Measurements from ENCODE around the gene LYSET.
"Not testable (repeated sequence)": the region's sequence is repeated elsewhere in the genome, so short reads cannot be mapped to it uniquely, and the experiment has no call there.

LYSET gene

DNA sequence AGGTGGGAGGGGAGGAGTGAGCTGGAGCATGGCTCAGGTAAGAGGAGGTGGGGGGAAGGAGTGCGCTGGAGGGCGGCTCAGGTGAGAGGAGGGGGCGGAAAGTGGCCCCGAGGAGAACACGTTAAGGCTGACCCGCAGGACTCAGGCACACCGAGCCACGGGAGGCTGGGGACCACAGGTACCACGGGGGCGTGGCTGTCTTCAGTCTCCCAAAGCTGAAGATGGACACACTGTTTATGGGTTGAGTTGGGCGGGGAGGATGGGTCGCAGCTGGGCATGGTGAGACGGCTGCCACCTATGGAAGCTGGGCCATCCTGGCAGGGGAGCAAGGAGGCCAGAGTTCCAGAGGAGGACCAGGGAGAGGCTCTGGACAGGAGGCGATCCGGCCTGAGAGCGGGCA is 45.4 kb downstream of the LYSET start:
- Histone ChIP-seq H3K4me1 (no peaks in the 10 kb centered on the region), H3K36me3 (peaks cover 35 to 48% (median 42%) of the 10 kb centered on the region in 11 experiments), H3K27me3 (no peaks in the 10 kb centered on the region), H3K4me3 (no peak overlapping the region), H3K4me2 (no peak overlapping the region), H3K27ac (no peak overlapping the region), H4K20me1 (no peaks in the 10 kb centered on the region; a peak in 1 of 22 replicates), H3K9ac (no peak overlapping the region), H3K9me3 (replicated peaks in 1 of 11) (peaks cover 0 to 5% (median 0%) of the 10 kb centered on the region in 11 experiments; a peak in 1 of 22 replicates)
- TF ChIP-seq Cebpa-rat (IDR thresholded peaks at IDR 0.05) = no peak

DNA sequence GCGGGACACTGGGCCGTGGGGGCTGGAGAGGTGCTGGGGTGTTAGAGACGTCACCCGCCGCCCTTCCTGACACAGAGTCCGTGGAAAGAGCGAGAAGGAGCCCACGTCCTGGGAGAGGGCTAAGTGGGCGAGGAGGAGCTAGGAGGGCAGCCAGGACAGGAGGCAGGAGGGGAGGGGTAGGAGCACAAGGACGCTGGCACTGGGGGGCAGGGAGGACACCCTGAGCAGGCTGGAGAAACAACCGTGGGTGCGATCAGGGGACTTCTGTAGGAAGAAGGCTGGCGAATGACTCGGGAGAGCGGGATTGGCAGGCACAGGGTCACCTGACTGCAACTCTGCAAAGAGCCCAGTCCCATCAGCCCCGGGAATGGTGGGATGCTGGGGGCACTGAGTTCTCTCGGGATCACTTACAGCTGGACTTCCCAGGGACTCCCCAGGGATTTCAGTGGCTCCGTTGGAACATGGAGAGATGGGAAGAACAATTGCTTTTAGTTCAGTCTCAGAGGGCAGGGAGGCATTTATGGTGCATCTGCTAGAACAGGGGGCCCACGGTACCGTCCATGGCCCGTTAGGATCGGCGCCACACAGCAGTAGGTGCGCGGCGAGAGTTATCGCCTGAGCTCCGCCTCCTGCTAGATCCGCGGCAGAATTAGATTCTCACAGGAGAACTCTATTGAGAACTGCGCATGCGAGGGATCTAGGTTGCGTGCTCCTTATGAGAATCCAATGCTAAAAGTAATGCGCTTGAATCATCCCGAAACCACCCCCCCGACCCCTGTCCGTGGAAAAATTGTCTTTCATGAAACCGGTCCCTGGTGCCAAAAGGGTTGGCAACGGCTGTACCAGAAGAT is 46.2 kb downstream of the LYSET start:
- Histone ChIP-seq H3K36me3 (peaks cover 26 to 40% (median 33%) of the 10 kb centered on the region in 11 experiments), H3K4me3 (no peak overlapping the region), H4K20me1 (no peaks in the 10 kb centered on the region; a peak in 1 of 22 replicates), H3K9ac (no peak overlapping the region), H3K27me3 (no peaks in the 10 kb centered on the region), H3K4me1 (no peaks in the 10 kb centered on the region), H3K9me3 (replicated peaks in 1 of 11) (peaks cover 0 to 5% (median 0%) of the 10 kb centered on the region in 11 experiments; a peak in 1 of 22 replicates), H3K4me2 (no peak overlapping the region), H3K27ac (no peak overlapping the region)
- TF ChIP-seq Cebpa-rat (IDR thresholded peaks at IDR 0.05) = no peak

DNA sequence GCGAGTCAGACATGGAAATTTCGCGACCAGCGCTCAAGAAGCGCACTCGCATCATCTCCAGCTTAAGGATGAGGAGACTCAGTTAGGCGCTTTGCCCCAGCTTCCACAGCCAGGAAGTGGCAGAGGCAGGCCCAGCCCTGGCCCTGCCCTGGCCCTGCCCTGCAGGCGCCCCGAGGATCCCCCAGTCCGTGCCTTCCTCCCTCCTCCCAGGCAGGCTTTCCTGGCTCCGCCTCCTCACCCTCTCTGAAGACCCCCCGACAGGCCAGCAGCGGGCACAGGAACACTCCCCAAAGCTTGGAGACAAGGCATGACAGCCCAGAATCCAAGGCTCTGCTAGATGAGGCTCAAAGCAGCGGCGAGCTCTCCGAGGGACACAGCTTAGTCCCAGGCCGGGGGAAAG is 47.0 kb downstream of the LYSET start:
- no peaks in the 10 kb centered on the region for H3K4me1 ChIP-seq
- H3K4me2 ChIP-seq = no peak overlapping the region
- H4K20me1 ChIP-seq = no peaks in the 10 kb centered on the region; a peak in 1 of 22 replicates
- H3K4me3 ChIP-seq = no peak overlapping the region
- H3K27ac ChIP-seq = no peak overlapping the region
- peaks cover 21 to 33% (median 28%) of the 10 kb centered on the region in 11 experiments for H3K36me3 ChIP-seq
- no peak overlapping the region for H3K9ac ChIP-seq
- no peaks in the 10 kb centered on the region for H3K27me3 ChIP-seq
- no peak for TF ChIP-seq Cebpa-rat (IDR thresholded peaks at IDR 0.05)
- peaks cover 0 to 5% (median 0%) of the 10 kb centered on the region in 11 experiments; a peak in 1 of 22 replicates for H3K9me3 ChIP-seq (replicated peaks in 1 of 11)

DNA sequence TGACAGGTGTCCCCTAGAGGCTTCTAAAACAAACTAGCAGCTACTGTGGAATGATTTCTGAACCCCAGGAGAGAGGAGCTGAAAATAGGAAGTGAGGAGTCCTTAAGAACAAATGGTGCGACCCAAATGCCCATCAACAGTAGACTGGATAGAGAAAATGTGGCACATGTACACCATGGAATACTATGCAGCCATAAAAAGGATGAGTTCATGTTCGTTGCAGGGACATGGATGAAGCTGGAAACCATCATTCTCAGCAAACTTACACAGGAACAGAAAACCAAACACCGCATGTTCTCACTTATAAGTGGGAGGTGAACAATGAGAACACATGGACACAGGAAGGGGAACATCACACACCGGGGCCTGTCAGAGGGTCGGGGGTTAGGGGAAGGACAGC is 48.0 kb downstream of the LYSET start:
- H3K4me3 ChIP-seq; H3K27ac ChIP-seq; H3K9ac ChIP-seq; H3K27me3 ChIP-seq; H3K4me1 ChIP-seq; H4K20me1 ChIP-seq; H3K4me2 ChIP-seq; H3K9me3 ChIP-seq (replicated peaks in 1 of 11): not testable (repeated sequence)
- peaks cover 12 to 24% (median 19%) of the 10 kb centered on the region in 11 experiments for H3K36me3 ChIP-seq

DNA sequence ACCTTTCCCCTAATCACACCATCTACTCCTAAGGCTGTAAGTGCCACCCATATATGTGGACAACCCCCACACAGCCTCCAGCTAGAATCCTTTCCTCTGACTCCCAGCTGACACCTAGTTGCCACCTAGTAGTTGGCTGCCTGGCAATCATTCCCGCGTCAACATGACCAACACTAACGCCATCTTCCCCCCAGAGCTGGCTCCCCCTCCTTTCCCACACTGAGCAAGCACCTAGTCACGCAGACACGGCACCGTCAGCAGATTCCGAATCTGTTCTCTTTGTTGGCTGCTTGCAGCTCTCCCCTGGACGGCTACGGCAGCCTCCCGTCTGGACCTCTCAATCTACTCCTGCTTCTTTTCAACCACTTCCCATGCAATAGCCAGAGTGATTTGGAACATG is 49.7 kb downstream of the LYSET start:
- H3K9ac ChIP-seq = no peak overlapping the region

More for the DNA sequence above, 49.7 kb downstream of the LYSET start:
- Histone ChIP-seq H3K9me3 (replicated peaks in 1 of 11) (peaks cover 0 to 5% (median 0%) of the 10 kb centered on the region in 11 experiments; a peak in 1 of 22 replicates), H3K4me3 (no peak overlapping the region), H3K36me3 (peaks cover 0 to 18% (median 9%) of the 10 kb centered on the region in 11 experiments; a peak in 17 of 22 replicates), H3K27ac (no peak overlapping the region), H4K20me1 (peaks cover 0 to 4% (median 0%) of the 10 kb centered on the region in 11 experiments; a peak in 1 of 22 replicates), H3K4me1 (no peaks in the 10 kb centered on the region), H3K27me3 (no peaks in the 10 kb centered on the region), H3K4me2 (no peak overlapping the region)
- TF ChIP-seq Cebpa-rat (IDR thresholded peaks at IDR 0.05) = no peak
